ENCODE measurements around the gene HSD17B1. TPM values are rescaled to one million over a fixed set of nuclear protein-coding genes. Genes with fewer than 3 reads are reported as not detected.

Gene HSD17B1
- total and polyA plus RNA-seq, 2 of the 13 experiments (the other 11 are each of a cell fraction or from before 2014, with no cell fraction given): 0.54 to 0.93 TPM

GRCh38 chr17:42522263-42522790 is 30.4 kb upstream of the HSD17B1 start (continued):
- TF ChIP-seq, protein P1, sequence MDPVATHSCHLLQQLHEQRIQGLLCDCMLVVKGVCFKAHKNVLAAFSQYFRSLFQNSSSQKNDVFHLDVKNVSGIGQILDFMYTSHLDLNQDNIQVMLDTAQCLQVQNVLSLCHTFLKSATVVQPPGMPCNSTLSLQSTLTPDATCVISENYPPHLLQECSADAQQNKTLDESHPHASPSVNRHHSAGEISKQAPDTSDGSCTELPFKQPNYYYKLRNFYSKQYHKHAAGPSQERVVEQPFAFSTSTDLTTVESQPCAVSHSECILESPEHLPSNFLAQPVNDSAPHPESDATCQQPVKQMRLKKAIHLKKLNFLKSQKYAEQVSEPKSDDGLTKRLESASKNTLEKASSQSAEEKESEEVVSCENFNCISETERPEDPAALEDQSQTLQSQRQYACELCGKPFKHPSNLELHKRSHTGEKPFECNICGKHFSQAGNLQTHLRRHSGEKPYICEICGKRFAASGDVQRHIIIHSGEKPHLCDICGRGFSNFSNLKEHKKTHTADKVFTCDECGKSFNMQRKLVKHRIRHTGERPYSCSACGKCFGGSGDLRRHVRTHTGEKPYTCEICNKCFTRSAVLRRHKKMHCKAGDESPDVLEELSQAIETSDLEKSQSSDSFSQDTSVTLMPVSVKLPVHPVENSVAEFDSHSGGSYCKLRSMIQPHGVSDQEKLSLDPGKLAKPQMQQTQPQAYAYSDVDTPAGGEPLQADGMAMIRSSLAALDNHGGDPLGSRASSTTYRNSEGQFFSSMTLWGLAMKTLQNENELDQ (CRISPR knock-in tag; IDR thresholded peaks at IDR 0.05; ENCODE audit: borderline replicate concordance): no peak
- TF ChIP-seq MTF1 (CRISPR knock-in tag; IDR thresholded peaks at IDR 0.05) (no peak), MYC (CRISPR knock-in tag; IDR thresholded peaks at IDR 0.05; ENCODE audit: borderline replicate concordance) (no peak), RCOR2 (CRISPR knock-in tag; IDR thresholded peaks at IDR 0.05) (no peak), SNAPC2 (CRISPR knock-in tag; IDR thresholded peaks at IDR 0.05) (no peak), ZNF660 (CRISPR knock-in tag; IDR thresholded peaks at IDR 0.05; ENCODE audit: borderline replicate concordance, low read depth) (no peak), NONO (IDR thresholded peaks at IDR 0.05) (no peak), NONO (CRISPR knock-in tag; conservative IDR thresholded peaks at IDR 0.05) (0 out of 2 replicates have a peak, but pooled peaks have one; percentile 27), POLR2G (IDR thresholded peaks at IDR 0.05; ENCODE audit: low read depth, low read length) (no peak), TEAD2 (CRISPR knock-in tag; IDR thresholded peaks at IDR 0.05) (no peak), FIP1L1 (IDR thresholded peaks at IDR 0.05; ENCODE audit: borderline replicate concordance, insufficient read depth, low read depth, low read length) (no peak), TFDP2 (CRISPR knock-in tag; IDR thresholded peaks at IDR 0.05) (no peak), THYN1 (CRISPR knock-in tag; IDR thresholded peaks at IDR 0.05; ENCODE audit: borderline replicate concordance, low read depth) (no peak), HMG20A (CRISPR knock-in tag; IDR thresholded peaks at IDR 0.05; ENCODE audit: borderline replicate concordance) (peak; percentile 17; the same call in 1 of the 2 replicates), PAWR (CRISPR knock-in tag; IDR thresholded peaks at IDR 0.05; ENCODE audit: borderline replicate concordance) (no peak), ASH2L (IDR thresholded peaks at IDR 0.05; ENCODE audit: insufficient read length, low read depth, low read length) (peak; percentile 10), ZNF678 (CRISPR knock-in tag; IDR thresholded peaks at IDR 0.05) (no peak), ZFP82 (CRISPR knock-in tag; IDR thresholded peaks at IDR 0.05; ENCODE audit: borderline replicate concordance) (no peak), SP4 (CRISPR knock-in tag; IDR thresholded peaks at IDR 0.05) (peak; percentile 57; the same call in 1 of the 2 replicates), JUN (CRISPR knock-in tag; IDR thresholded peaks at IDR 0.05) (no peak), ZNF343 (CRISPR knock-in tag; IDR thresholded peaks at IDR 0.05) (peak; percentile 17; the same call in 1 of the 2 replicates)
- TF ChIP-seq, protein P2, sequence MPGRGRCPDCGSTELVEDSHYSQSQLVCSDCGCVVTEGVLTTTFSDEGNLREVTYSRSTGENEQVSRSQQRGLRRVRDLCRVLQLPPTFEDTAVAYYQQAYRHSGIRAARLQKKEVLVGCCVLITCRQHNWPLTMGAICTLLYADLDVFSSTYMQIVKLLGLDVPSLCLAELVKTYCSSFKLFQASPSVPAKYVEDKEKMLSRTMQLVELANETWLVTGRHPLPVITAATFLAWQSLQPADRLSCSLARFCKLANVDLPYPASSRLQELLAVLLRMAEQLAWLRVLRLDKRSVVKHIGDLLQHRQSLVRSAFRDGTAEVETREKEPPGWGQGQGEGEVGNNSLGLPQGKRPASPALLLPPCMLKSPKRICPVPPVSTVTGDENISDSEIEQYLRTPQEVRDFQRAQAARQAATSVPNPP (CRISPR knock-in tag; IDR thresholded peaks at IDR 0.05): no peak
- TF ChIP-seq, protein P3, sequence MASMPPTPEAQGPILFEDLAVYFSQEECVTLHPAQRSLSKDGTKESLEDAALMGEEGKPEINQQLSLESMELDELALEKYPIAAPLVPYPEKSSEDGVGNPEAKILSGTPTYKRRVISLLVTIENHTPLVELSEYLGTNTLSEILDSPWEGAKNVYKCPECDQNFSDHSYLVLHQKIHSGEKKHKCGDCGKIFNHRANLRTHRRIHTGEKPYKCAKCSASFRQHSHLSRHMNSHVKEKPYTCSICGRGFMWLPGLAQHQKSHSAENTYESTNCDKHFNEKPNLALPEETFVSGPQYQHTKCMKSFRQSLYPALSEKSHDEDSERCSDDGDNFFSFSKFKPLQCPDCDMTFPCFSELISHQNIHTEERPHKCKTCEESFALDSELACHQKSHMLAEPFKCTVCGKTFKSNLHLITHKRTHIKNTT (CRISPR knock-in tag; IDR thresholded peaks at IDR 0.05): no peak
